ENCODE measurements around the gene HYPK.

DNA sequence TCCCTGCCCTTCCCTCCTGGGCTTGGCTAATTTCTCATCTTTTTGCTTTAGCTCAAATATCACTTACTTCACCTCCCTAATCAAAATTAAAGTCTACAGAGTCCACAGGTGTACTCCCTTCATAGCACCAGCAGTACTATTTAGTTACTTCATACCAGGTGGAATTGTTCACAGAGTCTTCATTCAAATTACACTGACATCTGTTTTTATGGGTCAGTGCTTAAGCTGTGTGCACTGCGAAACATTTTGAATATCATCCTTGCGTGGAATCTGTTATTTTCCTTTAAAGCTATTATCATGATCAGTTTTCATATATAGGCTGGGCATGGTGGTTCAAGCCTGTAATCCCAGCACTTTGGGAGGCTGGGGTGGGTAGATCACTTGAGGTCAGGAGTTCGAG is 11.0 kb upstream of the HYPK start:
- TF ChIP-seq GATA2 (IDR thresholded peaks at IDR 0.05; ENCODE audit: low read depth, low read length) (no peak), GATA3 (IDR thresholded peaks at IDR 0.05; ENCODE audit: low read depth, low read length) (no peak)

Measured in SH-SY5Y (cell line).